Stimulated activated CD4-positive, alpha-beta T cell treated with anti-CD3 and anti-CD28 coated beads, Interleukin-1b, Interleukin-23, amount 100 ng/mL, for 24 hours (primary cell): ENCODE measurements around the gene GIMD1.
"Not testable (repeated sequence)": the region's sequence is repeated elsewhere in the genome, so short reads cannot be mapped to it uniquely, and the experiment has no call there.

Source experiments
- DNase-seq, 4 experiments: peaks; one replicate each; pipeline ENCODE4 v3.0.0-alpha.2; 2020; ENCODE audit warnings: low read depth in 4 of 4, low spot score in 1 of 4

The GIMD1 gene

GRCh38 chr4:106368678-106369077 is at the start of gene GIMD1:
Gene GIMD1 (minus strand): TSS chr4:106368778. CDS start chr4:106367435, 1,343 bp downstream.
- no peak for DNase-seq

DNA sequence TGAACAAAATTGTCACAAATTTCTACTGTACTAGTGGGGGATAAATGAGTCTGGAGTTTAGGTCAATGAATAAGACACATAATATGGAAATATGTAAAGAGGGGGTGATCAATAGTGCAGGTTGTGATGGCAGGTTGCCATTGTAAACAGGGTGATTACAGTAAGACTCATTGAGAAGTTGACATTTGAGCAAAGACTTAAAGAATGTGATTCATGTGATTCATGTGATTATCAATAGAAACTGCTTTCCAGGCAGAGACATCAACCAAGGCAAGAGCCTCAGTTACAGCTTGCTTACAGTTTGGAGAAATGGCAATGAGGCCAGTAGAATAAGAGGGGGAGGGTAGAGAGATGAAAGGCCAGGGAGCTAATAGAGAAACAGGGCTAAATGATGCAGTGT is 45.8 kb upstream of the GIMD1 start:
- DNase-seq: no peak

DNA sequence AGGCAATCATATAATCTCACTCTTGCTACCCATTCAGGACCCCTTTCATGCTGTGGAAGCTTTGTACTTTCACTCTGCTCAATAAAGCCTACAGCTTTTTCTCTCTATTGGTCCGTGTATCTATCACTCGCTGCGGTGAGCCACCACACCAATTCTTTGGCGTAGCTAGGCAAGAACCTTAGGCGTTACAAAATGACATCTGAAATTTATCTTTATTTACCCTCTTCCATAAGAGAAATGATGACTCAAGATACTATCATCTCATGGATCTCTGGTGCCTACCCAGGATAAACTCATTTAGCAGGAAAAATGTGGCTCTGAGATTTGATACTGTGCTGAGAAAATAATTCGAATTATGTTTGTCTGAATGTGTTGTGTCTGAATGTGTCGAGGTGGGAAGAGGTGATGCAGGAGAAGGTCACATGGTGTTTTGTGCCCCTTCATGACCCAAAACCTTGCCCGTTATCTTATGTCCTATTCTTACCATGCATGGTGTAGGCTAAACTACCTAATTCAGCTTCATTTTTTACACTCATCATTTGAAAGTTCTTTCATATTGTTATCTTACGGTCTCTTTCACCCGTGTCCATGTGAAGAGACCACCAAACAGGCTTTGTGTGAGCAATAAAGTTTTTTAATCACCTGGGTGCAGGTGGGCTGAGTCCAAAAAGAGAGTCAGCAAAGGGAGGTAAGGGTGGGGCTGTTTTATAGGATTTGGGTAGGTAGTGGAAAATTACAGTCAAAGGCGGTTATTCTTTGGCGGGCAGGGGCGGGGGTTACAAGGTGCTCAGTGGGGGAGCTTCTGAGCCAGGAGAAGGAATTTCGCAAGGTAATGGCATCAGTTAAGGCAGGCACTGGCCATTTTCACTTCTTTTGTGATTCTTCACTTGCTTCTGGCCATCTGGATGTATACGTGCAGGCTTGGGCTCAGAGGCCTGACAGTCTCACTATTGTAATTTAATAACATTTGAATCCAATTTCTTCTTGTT is 41.6 kb upstream of the GIMD1 start:
- no peak for DNase-seq

GRCh38 chr4:106408004-106408403 is 39.4 kb upstream of the GIMD1 start:
- not testable (repeated sequence) for DNase-seq

- no peak for DNase-seq
Observed at GRCh38 chr4:106401157-106401556, 32.6 kb upstream of the GIMD1 start.

- not testable (repeated sequence) for DNase-seq
Observed at GRCh38 chr4:106398898-106399297, 30.3 kb upstream of the GIMD1 start.

GRCh38 chr4:106395582-106395981 is 27.0 kb upstream of the GIMD1 start:
- DNase-seq: no peak

DNA sequence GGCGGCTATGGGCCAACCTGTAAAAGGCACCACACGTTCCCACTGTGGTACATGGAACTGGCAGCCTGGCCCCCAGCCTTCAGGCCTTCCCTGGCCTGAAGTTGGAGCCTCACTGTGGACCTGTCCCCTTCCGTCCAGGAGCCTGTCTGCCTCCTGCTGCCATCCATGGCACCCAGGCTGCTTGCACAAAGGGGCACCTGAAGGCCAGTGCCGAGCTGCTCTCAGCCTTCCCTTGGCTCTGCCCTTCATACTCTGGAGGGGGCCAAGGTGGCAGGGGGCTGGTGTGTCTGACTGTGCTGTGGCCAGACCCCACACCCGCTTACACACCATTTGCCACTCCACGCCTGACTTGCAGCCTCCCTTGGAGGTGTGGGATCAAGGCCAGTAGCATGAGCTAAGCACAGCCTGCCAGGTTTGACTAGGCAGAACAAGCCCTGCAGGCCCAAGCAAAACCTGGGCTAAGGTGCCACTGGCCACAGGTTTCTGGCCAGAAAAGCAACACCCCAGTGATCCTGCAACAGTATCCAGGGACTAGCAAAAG is 17.3 kb upstream of the GIMD1 start:
- no peak for DNase-seq

DNA sequence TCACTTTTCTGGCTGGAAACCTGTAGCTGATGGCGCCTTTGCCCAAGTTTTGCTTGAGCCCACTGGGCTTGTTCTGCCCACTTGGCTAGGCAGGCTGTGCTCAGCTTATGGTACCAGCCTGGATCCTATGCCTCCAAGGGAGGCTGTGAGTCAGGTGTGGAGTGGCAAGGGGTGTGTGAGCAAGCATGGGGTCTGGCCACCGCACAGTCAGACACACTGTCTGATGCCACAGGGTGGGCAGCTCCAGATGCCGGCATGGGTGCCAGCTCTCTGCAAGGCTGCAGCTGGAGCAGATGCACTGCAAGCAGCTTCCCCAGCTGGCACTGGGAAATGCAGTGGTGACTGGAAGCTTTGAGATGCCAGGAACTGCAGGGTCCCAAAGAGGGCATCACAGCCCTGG is 16.3 kb upstream of the GIMD1 start:
- DNase-seq: no peak

- no peak for DNase-seq
Observed at GRCh38 chr4:106380179-106380578, 11.6 kb upstream of the GIMD1 start.

DNA sequence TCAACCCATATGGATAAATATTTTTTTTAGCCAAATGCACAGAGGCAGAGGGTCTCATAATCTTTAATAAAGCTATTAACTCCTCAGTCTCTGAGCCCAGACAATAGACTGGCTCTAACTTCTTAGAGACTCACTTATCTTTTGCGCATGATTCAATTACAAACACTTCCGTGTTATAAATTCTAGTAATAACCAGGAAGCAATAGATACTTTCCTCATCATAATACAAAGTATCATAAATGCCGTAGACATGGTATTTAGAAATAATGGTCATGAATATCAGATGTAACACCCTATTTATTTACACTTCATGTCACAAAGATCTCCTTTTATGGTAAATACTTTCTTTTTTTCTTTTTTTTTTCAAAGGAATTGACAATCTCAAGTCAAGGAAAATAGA is 4.4 kb upstream of the GIMD1 start:
- no peak for DNase-seq

GRCh38 chr4:106371161-106371560 is 2.6 kb upstream of the GIMD1 start:
- no peak for DNase-seq

DNA sequence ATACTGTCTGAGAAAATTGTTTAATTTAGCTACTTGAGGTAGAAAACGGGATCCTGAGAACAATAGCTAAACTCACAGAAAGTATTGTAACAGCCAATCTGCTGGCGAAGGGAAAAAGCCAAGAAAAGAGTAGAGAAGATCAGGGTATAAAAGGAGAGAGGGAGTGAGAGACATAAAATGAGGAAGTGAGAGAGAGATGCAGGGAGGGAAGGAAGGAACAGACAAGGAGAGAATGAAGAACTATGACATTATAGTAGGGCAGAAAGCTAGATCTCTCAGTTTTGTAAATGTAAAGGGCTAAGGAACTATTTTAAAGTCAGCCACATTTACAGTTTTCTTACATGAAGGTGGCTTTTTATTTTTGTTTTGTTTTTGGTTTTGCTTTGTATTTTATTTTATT is 1.6 kb upstream of the GIMD1 start:
- DNase-seq: no peak

DNA sequence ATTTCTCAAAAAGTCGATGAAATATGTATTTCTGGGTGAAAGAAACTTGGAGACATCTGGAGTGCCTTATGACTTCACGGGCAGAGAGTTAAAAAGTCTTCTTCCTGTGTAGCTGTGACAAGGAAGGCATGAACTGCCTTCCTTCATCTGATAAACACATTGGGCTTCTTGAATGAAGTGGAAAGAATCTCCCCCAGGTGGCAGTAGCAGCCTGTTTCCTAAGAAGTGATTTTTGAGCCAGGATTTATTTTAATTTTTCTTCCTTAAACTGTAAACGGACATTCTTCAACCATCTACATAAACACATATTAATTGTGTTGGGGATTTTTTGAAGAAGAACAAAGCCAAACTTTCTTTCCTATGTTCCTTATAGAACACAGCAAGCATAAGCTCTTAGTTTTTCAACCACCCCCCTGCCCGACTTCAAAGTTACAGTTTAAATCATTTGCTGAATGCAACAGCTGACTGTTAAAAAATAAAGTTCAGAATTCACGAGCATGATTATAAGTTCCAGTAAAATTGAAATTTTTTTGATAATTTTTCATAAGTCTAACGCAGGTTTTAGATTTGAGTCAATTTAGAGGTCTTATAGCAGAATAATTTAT is 980 bp upstream of the GIMD1 start:
- no peak for DNase-seq

- no peak for DNase-seq
Observed at GRCh38 chr4:106367072-106367471, 1.5 kb downstream of the GIMD1 start.

DNA sequence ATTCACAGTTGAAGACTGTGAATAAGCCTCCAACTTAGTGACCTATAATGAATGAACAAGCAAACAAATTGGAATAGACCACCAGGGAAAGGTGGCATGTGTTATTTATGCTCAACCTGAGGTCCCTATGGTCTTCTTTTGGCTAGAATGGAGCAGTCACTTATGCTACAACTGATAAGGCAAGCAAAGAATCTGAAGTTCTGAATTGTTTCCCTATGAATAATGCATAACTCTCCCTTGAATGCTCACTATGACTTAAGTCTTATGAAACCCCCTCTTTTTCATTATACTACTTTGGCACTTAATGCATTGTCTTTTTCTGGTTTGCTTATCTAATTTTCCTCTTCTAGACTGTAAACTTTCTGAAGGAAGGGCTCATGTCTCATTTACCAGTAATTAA is 2.6 kb downstream of the GIMD1 start:
- no peak for DNase-seq

- no peak for DNase-seq
Observed at GRCh38 chr4:106365613-106366012, 3.0 kb downstream of the GIMD1 start.

DNA sequence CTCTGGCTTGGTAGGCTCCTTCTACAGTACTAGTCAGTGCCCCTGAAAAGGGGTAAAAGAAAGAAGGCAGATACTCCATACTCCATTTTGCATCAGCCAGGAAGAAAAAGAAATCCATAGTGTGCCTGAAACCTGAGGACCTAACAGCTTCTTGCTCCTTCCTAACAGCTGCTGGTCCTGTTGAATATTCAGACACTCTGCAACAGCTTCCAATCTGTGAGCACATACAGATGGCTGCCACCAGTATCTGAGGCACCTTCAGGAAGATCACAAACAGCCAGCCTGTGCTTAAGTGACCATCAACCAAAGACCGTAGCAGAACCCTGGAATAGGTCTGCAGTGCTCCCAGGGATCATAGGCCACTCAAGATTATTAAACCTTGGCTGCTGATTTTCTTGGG is 4.3 kb downstream of the GIMD1 start:
- DNase-seq: no peak

DNA sequence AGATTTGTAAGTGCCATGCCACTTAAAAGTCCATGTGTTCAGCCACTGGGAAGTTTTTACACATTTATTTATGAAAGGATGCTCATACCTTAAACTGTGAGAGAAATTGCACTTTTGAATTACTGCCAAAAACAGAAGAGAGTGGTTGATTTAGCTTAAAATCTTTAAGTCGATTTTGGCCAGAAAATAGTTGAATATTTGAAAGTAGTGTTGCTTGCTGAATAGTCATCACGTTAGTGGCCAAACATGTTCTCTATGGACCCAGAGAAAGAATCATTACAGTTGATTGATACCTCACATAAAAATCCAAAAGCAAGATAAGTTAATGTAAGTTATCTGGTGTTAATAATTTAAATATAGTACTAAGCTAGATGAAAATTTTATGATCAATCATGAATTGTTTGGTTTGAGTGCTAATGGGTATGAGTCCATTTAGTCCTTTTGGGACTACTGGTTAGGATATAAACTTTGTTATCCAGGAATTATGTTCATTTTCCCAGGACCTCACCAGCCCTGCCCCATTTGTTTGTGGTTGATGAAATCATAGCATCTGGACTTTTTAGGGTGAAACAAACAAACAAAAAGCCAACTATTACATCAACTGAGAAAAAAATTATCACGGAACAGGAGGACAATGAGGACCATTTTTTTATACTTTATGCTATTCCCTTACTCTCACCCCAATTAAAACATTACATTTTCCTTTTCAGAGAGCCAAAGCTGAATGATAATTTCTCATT is 6.3 kb downstream of the GIMD1 start:
- DNase-seq: no peak

DNA sequence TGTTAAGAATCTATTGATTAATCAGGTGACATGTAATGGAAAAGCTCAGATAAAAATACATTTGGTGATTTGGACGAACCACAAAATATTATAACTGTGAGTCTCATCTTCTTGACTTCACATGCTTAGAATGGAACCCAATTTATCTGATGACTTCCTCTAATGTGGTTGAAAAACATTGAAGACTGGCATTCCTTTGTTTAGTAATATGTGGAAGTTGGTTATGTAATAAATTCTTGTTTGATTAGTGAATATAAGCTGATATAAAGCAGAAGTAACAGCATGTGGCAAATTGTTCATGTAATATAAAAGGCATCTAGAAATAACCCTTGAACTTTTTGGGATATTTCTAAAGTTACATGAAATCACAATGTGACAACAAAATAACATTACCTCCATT is 9.7 kb downstream of the GIMD1 start:
- DNase-seq: no peak

DNA sequence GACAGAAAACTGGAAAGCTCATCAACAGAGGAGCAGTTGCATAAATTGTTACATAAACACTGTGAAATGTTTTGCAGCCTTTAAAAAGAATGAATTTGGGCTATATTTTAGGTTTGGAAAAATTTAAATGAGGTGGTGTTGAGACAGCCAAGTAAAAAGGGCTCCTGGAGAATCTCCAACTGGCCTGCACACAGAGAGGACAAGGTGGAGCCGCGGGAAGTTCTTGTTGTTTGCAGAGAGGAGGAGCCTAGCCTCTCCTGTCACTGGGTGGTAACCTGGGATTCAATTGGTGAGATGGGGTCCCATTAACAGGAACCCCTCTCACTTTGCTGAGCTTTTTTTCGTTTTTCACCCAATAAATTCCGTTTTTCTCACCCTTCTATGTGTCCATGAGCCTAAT is 13.4 kb downstream of the GIMD1 start:
- no peak for DNase-seq

DNA sequence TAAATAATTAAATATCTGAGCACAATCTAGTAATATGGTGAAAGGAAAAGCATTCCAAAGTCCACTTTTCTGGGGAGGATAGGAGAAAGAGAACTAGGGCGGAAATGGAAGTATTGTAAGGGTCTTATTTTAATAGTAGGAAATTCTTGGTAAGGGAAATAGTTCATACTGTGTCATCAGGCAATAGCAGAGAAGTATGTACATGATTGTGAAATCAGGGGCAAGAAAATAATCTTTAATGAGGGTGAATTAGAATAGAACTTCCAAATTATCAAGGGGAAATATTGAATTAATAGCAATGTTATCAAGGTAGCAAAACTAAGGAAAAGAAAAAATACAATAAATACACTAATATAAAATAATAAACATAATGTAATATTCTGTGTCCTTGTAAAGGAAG is 14.8 kb downstream of the GIMD1 start:
- no peak for DNase-seq
